GM18520 (cell line): Measurements from ENCODE around the gene YOD1.

Experiments used
- ATAC-seq: cut with Tn5 transposase; IDR thresholded peaks from one replicate; pipeline ENCODE4 v1.9.1; 2021; ENCODE audit not compliant: unreplicated experiment

YOD1 gene

GRCh38 chr1:207013321-207014085 is 37.5 kb downstream of the YOD1 start:
- no peak for ATAC-seq

- no peak for ATAC-seq
Measured at GRCh38 chr1:207010726-207011125, 40.3 kb downstream of the YOD1 start.

- ATAC-seq: no peak
Measured at GRCh38 chr1:207009945-207010344, 41.1 kb downstream of the YOD1 start.

- ATAC-seq: no peak
Measured at GRCh38 chr1:207009182-207009850, 41.7 kb downstream of the YOD1 start.

- ATAC-seq: no peak
Measured at GRCh38 chr1:207007352-207008033, 43.5 kb downstream of the YOD1 start.

- no peak for ATAC-seq
Measured at GRCh38 chr1:207006914-207007313, 44.1 kb downstream of the YOD1 start.

- ATAC-seq: no peak
Measured at GRCh38 chr1:207006083-207006482, 44.9 kb downstream of the YOD1 start.

- no peak for ATAC-seq
Measured at GRCh38 chr1:207004931-207005830, 45.8 kb downstream of the YOD1 start.

GRCh38 chr1:207003210-207003609 is 47.8 kb downstream of the YOD1 start:
- no peak for ATAC-seq

- ATAC-seq: no peak
Measured at GRCh38 chr1:207002724-207003146, 48.3 kb downstream of the YOD1 start.

GRCh38 chr1:207001492-207002245 is 49.3 kb downstream of the YOD1 start:
- ATAC-seq: no peak

- no peak for ATAC-seq
Measured at GRCh38 chr1:207000651-207001291, 50.2 kb downstream of the YOD1 start.

- no peak for ATAC-seq
Measured at GRCh38 chr1:206998816-206999215, 52.2 kb downstream of the YOD1 start.
